Activated CD8-positive, alpha-beta memory T cell treated with anti-CD3 and anti-CD28 coated beads, Interleukin-2, amount 50 U/mL, for 4 hours (primary cell): ENCODE measurements around the gene LCE5A.
"Not testable (repeated sequence)": the region's sequence is repeated elsewhere in the genome, so short reads cannot be mapped to it uniquely, and the experiment has no call there.

Source experiments
- DNase-seq: peaks from one replicate; pipeline ENCODE4 v3.0.0-alpha.2; 2020

The LCE5A gene

GRCh38 chr1:152517237-152517811 lies 6.7 kb downstream of the LCE5A start:
- DNase-seq: no peak

GRCh38 chr1:152519851-152520250 lies 9.2 kb downstream of the LCE5A start:
- no peak for DNase-seq

- no peak for DNase-seq
Observed at GRCh38 chr1:152520561-152521090, 10.0 kb downstream of the LCE5A start.

- no peak for DNase-seq
Observed at GRCh38 chr1:152525080-152525641, 14.6 kb downstream of the LCE5A start.

GRCh38 chr1:152533327-152533938 lies 22.8 kb downstream of the LCE5A start:
- no peak for DNase-seq

- no peak for DNase-seq
Observed at GRCh38 chr1:152535774-152536173, 25.2 kb downstream of the LCE5A start.

- no peak for DNase-seq
Observed at GRCh38 chr1:152537496-152537895, 26.9 kb downstream of the LCE5A start.

GRCh38 chr1:152539901-152540300 lies 29.3 kb downstream of the LCE5A start:
- no peak for DNase-seq

- DNase-seq: no peak
Observed at GRCh38 chr1:152543820-152544219, 33.2 kb downstream of the LCE5A start.

GRCh38 chr1:152546704-152547103 lies 36.1 kb downstream of the LCE5A start:
- DNase-seq: no peak

GRCh38 chr1:152548358-152548757 lies 37.8 kb downstream of the LCE5A start:
- not testable (repeated sequence) for DNase-seq
